ENCODE results near the gene CKMT2. TPM values are rescaled to one million over a fixed set of nuclear protein-coding genes. Genes with fewer than 3 reads are reported as not detected.

CKMT2 gene
- total and polyA plus RNA-seq, 2 of the 4 experiments (the other 2 are of a cell fraction) = 0.21 to 0.36 TPM

- H4K8ac ChIP-seq (ENCODE audit: low read depth in 2 of 2, low read length in 2 of 2) = no peak overlapping the region
- in situ Hi-C loops (cut with MboI; ENCODE audit: low sequenced_read_pairs) (no loop called here), dilution Hi-C loops (cut with HindIII; ENCODE audit: low sequenced_read_pairs, unreplicated experiment) (no loop called here), intact Hi-C loops (cut with micrococcal nuclease) (no loop called here)
- ChIA-PET POLR2A (ENCODE audit: unreplicated experiment) (no interaction called here), CTCF (no interaction called here)
- H2AFZ ChIP-seq (replicated peaks; ENCODE audit: low read length, poor library complexity) = no peak overlapping the region
- no peaks in the 10 kb centered on the region for H3K27me3 ChIP-seq (ENCODE audit: control insufficient read depth, insufficient read depth, low read length)
- H3K36me3 ChIP-seq (ENCODE audit: control insufficient read depth, insufficient read depth, low read length) = peaks cover 5% of the 10 kb centered on the region; the same call in 1 of the 2 replicates
- no peak overlapping the region for H3K4me2 ChIP-seq (ENCODE audit: low read depth, low read length)
- H3K4me1 ChIP-seq (ENCODE audit: control insufficient read depth, insufficient read depth, low read length) = no peaks in the 10 kb centered on the region
- no peak overlapping the region for H3K18ac ChIP-seq (ENCODE audit: low read depth, low read length)
- ATAC-seq (ENCODE audit: low read depth) (no peak), DNase-seq (no peak)
- 83 to 100% methylated on average over 1 to 3 of the region's 8 CpGs for WGBS, 2 experiments (ENCODE audit: extremely low coverage in 2 of 2, insufficient read length in 1 of 2)
- H3K27ac ChIP-seq (ENCODE audit: insufficient read depth, low read length) = no peak overlapping the region
- no peak overlapping the region for H3K9ac ChIP-seq (ENCODE audit: low read depth, low read length)
- H2AK5ac ChIP-seq (ENCODE audit: low read depth, low read length) = no peak overlapping the region
- BruUV-seq (replicated peaks) = no TSS peak
- no peak overlapping the region for H3K56ac ChIP-seq (ENCODE audit: extremely low read depth, insufficient read depth, low read length)
- H2AK9ac ChIP-seq (replicated peaks; ENCODE audit: low read depth, low read length, poor library complexity) = no peak overlapping the region
- H3K9me3 ChIP-seq (ENCODE audit: control insufficient read depth, insufficient read depth, low read length) = no peaks in the 10 kb centered on the region
- no peak overlapping the region for H3K23ac ChIP-seq (ENCODE audit: low read depth, low read length)
- no peak overlapping the region for H3K4ac ChIP-seq (ENCODE audit: low read depth, low read length)
- H2BK20ac ChIP-seq (ENCODE audit: low read depth, low read length) = no peak overlapping the region
- H2BK120ac ChIP-seq (ENCODE audit: low read depth, low read length) = no peak overlapping the region
- TF ChIP-seq MAZ (IDR thresholded peaks at IDR 0.05; ENCODE audit: borderline replicate concordance, low read depth, low read length) (no peak), SMC3 (IDR thresholded peaks at IDR 0.05; ENCODE audit: low read depth, low read length) (no peak), BHLHE40 (IDR thresholded peaks at IDR 0.05; ENCODE audit: low read depth, low read length) (no peak), RCOR1 (IDR thresholded peaks at IDR 0.05; ENCODE audit: insufficient replicate concordance, low read length) (no peak), NFE2L2 (IDR thresholded peaks at IDR 0.05; ENCODE audit: low read depth, low read length) (no peak), ELK1 (IDR thresholded peaks at IDR 0.05; ENCODE audit: borderline replicate concordance, low read depth, low read length) (no peak)
- no peak overlapping the region for H2BK5ac ChIP-seq (ENCODE audit: low read depth, low read length, poor library complexity, severe bottlenecking)
- H2BK15ac ChIP-seq (ENCODE audit: low read depth, low read length) = no peak overlapping the region
- no peak overlapping the region for H3K4me3 ChIP-seq (ENCODE audit: insufficient read depth, low read depth, low read length)
- H3K14ac ChIP-seq (replicated peaks; ENCODE audit: low read depth, low read length) = no peak overlapping the region
- H4K5ac ChIP-seq (ENCODE audit: low read depth, low read length) = no peak overlapping the region
- no peaks in the 10 kb centered on the region for H4K20me1 ChIP-seq (ENCODE audit: insufficient read depth, low read length)
- H3K79me1 ChIP-seq (ENCODE audit: low read depth in 1 of 2, low read length in 2 of 2) = no peaks in the 10 kb centered on the region
- peaks cover 6% of the 10 kb centered on the region; the same call in 1 of the 2 replicates for H3K9me1 ChIP-seq (ENCODE audit: insufficient read depth, low read length)
- H4K91ac ChIP-seq (ENCODE audit: insufficient read depth, low read depth, low read length) = no peak overlapping the region
Observed at GRCh38 chr5:81225463-81225862, 7.7 kb upstream of the CKMT2 start.

Measured in IMR-90 (cell line).